22Rv1 (cell line): ENCODE results near the gene SH3RF1.

ENCODE experiments used
- CTCF ChIP-seq: fragments of 450-650 bp; IDR thresholded peaks from 2 replicates; pipeline ENCODE4 v1.5.1; 2017; ENCODE audit warnings: mild to moderate bottlenecking
- ZFX ChIP-seq: fragments of 450-650 bp; IDR thresholded peaks from 2 replicates; pipeline ENCODE4 v1.6.1; 2017; ENCODE audit warnings: antibody characterized with exemption, borderline replicate concordance

- TF ChIP-seq CTCF, result no peak
- TF ChIP-seq ZFX, result no peak
Measured at GRCh38 chr4:169107528-169107927, 163.2 kb downstream of the SH3RF1 start.
